Central memory CD8-positive, alpha-beta T cell (primary cell): ENCODE data around the gene PHLDA2.

Source experiments
- ATAC-seq: fragments of 150-1000 bp; cut with Tn5 transposase; replicated peaks from 2 replicates; pipeline ENCODE4 v1.10.0; 2022; ENCODE audit warnings: mild to moderate bottlenecking, moderate FRiP score, moderate number of reproducible peaks; ENCODE audit not compliant: poor library complexity, severe bottlenecking; ENCODE audit errors: extremely low read depth
- DNase-seq, 2 donors: peaks; one replicate each; pipeline ENCODE4 v3.0.0; 2021; ENCODE audit warnings: low spot score in 2 of 2
- H3K27ac Mint-ChIP-seq: one replicate; pipeline ENCODE4 v1.8.0; 2022; ENCODE audit warnings: low read depth, mild to moderate bottlenecking, moderate library complexity, mixed read lengths
- H3K27me3 Mint-ChIP-seq: one replicate; pipeline ENCODE4 v1.8.0; 2022; ENCODE audit warnings: mixed read lengths
- H3K36me3 Mint-ChIP-seq: one replicate; pipeline ENCODE4 v1.8.0; 2022; ENCODE audit warnings: mild to moderate bottlenecking, moderate library complexity, mixed read lengths; ENCODE audit not compliant: insufficient read depth
- H3K4me1 Mint-ChIP-seq: one replicate; pipeline ENCODE4 v1.8.0; 2022; ENCODE audit warnings: mixed read lengths
- H3K4me3 Mint-ChIP-seq: one replicate; pipeline ENCODE4 v1.8.0; 2022; ENCODE audit warnings: mild to moderate bottlenecking, moderate library complexity, mixed read lengths
- H3K9me3 Mint-ChIP-seq: one replicate; pipeline ENCODE4 v1.8.0; 2022; ENCODE audit warnings: mixed read lengths

Gene PHLDA2

GRCh38 chr11:2931420-2931746, 2.2 kb upstream of the PHLDA2 start:
- peaks cover 18% of the 10 kb centered on the region for H3K27me3 Mint-ChIP-seq
- ATAC-seq (no peak), DNase-seq (no peak)
- no peaks in the 10 kb centered on the region for H3K9me3 Mint-ChIP-seq
- no peak overlapping the region for H3K27ac Mint-ChIP-seq
- no peak overlapping the region for H3K4me3 Mint-ChIP-seq
- peaks cover 13% of the 10 kb centered on the region for H3K36me3 Mint-ChIP-seq
- H3K4me1 Mint-ChIP-seq: peaks cover 20% of the 10 kb centered on the region

GRCh38 chr11:2930704-2931419, 1.6 kb upstream of the PHLDA2 start:
- Mint-ChIP-seq H3K9me3 (no peaks in the 10 kb centered on the region), H3K27me3 (peaks cover 18% of the 10 kb centered on the region), H3K4me1 (peaks cover 20% of the 10 kb centered on the region), H3K36me3 (peaks cover 14% of the 10 kb centered on the region), H3K4me3 (peak overlapping the region; percentile 81), H3K27ac (peak overlapping the region; percentile 49)
- ATAC-seq (no peak), DNase-seq (no peak)

- Mint-ChIP-seq H3K9me3 (no peaks in the 10 kb centered on the region), H3K27ac (peak overlapping the region; percentile 49), H3K4me3 (peak overlapping the region; percentile 81), H3K36me3 (peaks cover 14% of the 10 kb centered on the region), H3K27me3 (peaks cover 18% of the 10 kb centered on the region), H3K4me1 (peaks cover 20% of the 10 kb centered on the region)
- ATAC-seq: no peak
- DNase-seq: no peak
Observed at GRCh38 chr11:2929950-2930703, 907 bp upstream of the PHLDA2 start.

- ATAC-seq: peak; percentile 10
- H3K4me1 Mint-ChIP-seq: peaks cover 20% of the 10 kb centered on the region
- H3K9me3 Mint-ChIP-seq: no peaks in the 10 kb centered on the region
- H3K27ac Mint-ChIP-seq: peak overlapping the region; percentile 49
- DNase-seq: no peak
- H3K4me3 Mint-ChIP-seq: peak overlapping the region; percentile 81
- peaks cover 13% of the 10 kb centered on the region for H3K36me3 Mint-ChIP-seq
- H3K27me3 Mint-ChIP-seq: peaks cover 18% of the 10 kb centered on the region
Observed at GRCh38 chr11:2929531-2929949, 320 bp upstream of the PHLDA2 start.

- Mint-ChIP-seq H3K4me1 (peaks cover 20% of the 10 kb centered on the region), H3K27me3 (peaks cover 18% of the 10 kb centered on the region), H3K27ac (no peak overlapping the region), H3K36me3 (peaks cover 13% of the 10 kb centered on the region), H3K9me3 (no peaks in the 10 kb centered on the region), H3K4me3 (peak overlapping the region; percentile 79)
- ATAC-seq: no peak
- DNase-seq: no peak
Observed at GRCh38 chr11:2927851-2928604, 1.2 kb downstream of the PHLDA2 start.

- Mint-ChIP-seq H3K36me3 (peaks cover 11% of the 10 kb centered on the region), H3K27ac (no peak overlapping the region), H3K27me3 (peaks cover 18% of the 10 kb centered on the region), H3K4me1 (peaks cover 20% of the 10 kb centered on the region), H3K9me3 (no peaks in the 10 kb centered on the region), H3K4me3 (peak overlapping the region; percentile 79)
- DNase-seq (no peak), ATAC-seq (no peak)
Observed at GRCh38 chr11:2927121-2927800, 2.0 kb downstream of the PHLDA2 start.

- ATAC-seq: no peak
- Mint-ChIP-seq H3K27me3 (peaks cover 18% of the 10 kb centered on the region), H3K36me3 (peaks cover 10% of the 10 kb centered on the region), H3K27ac (peak overlapping the region; percentile 44), H3K9me3 (no peaks in the 10 kb centered on the region), H3K4me1 (peaks cover 20% of the 10 kb centered on the region), H3K4me3 (no peak overlapping the region)
- no peak for DNase-seq
Observed at GRCh38 chr11:2926611-2927051, 2.6 kb downstream of the PHLDA2 start.

- no peak for ATAC-seq
- no peak for DNase-seq
- no peak overlapping the region for H3K27ac Mint-ChIP-seq
- H3K27me3 Mint-ChIP-seq: peaks cover 12% of the 10 kb centered on the region
- no peak overlapping the region for H3K4me3 Mint-ChIP-seq
- H3K4me1 Mint-ChIP-seq: peaks cover 12% of the 10 kb centered on the region
- no peaks in the 10 kb centered on the region for H3K9me3 Mint-ChIP-seq
- peaks cover 10% of the 10 kb centered on the region for H3K36me3 Mint-ChIP-seq
Observed at GRCh38 chr11:2924821-2925675, 4.2 kb downstream of the PHLDA2 start.

- H3K9me3 Mint-ChIP-seq: no peaks in the 10 kb centered on the region
- ATAC-seq (no peak), DNase-seq (no peak)
- H3K27ac Mint-ChIP-seq: no peak overlapping the region
- H3K4me1 Mint-ChIP-seq: peaks cover 8% of the 10 kb centered on the region
- H3K36me3 Mint-ChIP-seq: peaks cover 10% of the 10 kb centered on the region
- peaks cover 9% of the 10 kb centered on the region for H3K27me3 Mint-ChIP-seq
- H3K4me3 Mint-ChIP-seq: no peak overlapping the region
Observed at GRCh38 chr11:2924381-2924780, 4.8 kb downstream of the PHLDA2 start.

- ATAC-seq (no peak), DNase-seq (no peak)
- Mint-ChIP-seq H3K9me3 (no peaks in the 10 kb centered on the region), H3K27ac (no peak overlapping the region), H3K36me3 (peaks cover 7% of the 10 kb centered on the region), H3K4me3 (no peak overlapping the region), H3K4me1 (peaks cover 8% of the 10 kb centered on the region), H3K27me3 (peaks cover 9% of the 10 kb centered on the region)
Observed at GRCh38 chr11:2923446-2924375, 5.5 kb downstream of the PHLDA2 start.

GRCh38 chr11:2922655-2923054, 6.6 kb downstream of the PHLDA2 start:
- DNase-seq (no peak), ATAC-seq (no peak)
- peaks cover 4% of the 10 kb centered on the region for H3K36me3 Mint-ChIP-seq
- no peak overlapping the region for H3K27ac Mint-ChIP-seq
- no peak overlapping the region for H3K4me3 Mint-ChIP-seq
- peaks cover 2% of the 10 kb centered on the region for H3K27me3 Mint-ChIP-seq
- H3K4me1 Mint-ChIP-seq: peaks cover 1% of the 10 kb centered on the region
- no peaks in the 10 kb centered on the region for H3K9me3 Mint-ChIP-seq
